MG63 (cell line): ENCODE measurements around the gene MYLK. TPM values are rescaled to one million over a fixed set of nuclear protein-coding genes. Genes with fewer than 3 reads are reported as not detected.

Experiments used
- DNase-seq: peaks from one replicate; pipeline ENCODE4 v3.0.0-alpha.2; 2020
- H3K27me3 ChIP-seq: fragments of 250-450 bp; sonication (Bioruptor Pico); 2 replicates; pipeline ENCODE4 v1.5.1; 2020; ENCODE audit warnings: mild to moderate bottlenecking, moderate library complexity
- H3K36me3 ChIP-seq: fragments of 250-450 bp; sonication (Bioruptor Pico); 2 replicates; pipeline ENCODE4 v1.5.1; 2020; ENCODE audit warnings: mild to moderate bottlenecking, moderate library complexity
- H3K4me3 ChIP-seq: fragments of 250-450 bp; sonication (Bioruptor Pico); 2 replicates; pipeline ENCODE4 v1.5.1; 2020; ENCODE audit warnings: mild to moderate bottlenecking, moderate library complexity
- H3K9me3 ChIP-seq: fragments of 250-450 bp; sonication (Bioruptor Pico); 2 replicates; pipeline ENCODE4 v1.5.1; 2020; ENCODE audit warnings: mild to moderate bottlenecking, moderate library complexity
- total RNA-seq: library from RNA; depleted of rRNA; stranded (reverse); fragments of >200 nt; shearing (Covaris generic); gene quantifications from 2 replicates; pipeline ENCODE4 v1.2.3, GENCODE V29; 2014; ENCODE audit warnings: low replicate concordance

Gene MYLK
- total RNA-seq, 1 experiment from 2014 or later = 12.5 TPM

DNA sequence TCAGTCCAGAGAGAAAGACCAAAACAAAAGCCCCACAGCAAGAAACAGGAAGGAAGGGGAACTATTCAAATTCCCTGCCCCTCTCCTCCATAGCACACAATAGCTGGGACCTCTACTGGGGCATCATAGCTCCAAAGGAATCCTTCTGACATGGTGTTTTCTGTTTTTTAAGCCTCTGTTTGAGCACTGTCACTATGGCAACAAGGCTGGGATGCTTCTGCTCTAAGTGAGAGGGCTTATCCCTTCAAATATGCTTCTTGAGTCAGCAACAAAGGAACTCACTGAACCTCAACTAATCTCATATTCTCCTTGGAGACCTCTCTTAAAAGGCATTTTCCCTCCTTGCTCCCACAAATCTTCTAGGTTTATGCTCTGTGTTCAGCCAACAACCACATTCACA, 40.5 kb downstream of the MYLK start:
- no peak for DNase-seq
- no peaks in the 10 kb centered on the region; the same call in 1 of the 2 replicates for H3K36me3 ChIP-seq
- H3K9me3 ChIP-seq = peaks cover 31% of the 10 kb centered on the region
- H3K4me3 ChIP-seq = no peak overlapping the region
- H3K27me3 ChIP-seq = no peaks in the 10 kb centered on the region

DNA sequence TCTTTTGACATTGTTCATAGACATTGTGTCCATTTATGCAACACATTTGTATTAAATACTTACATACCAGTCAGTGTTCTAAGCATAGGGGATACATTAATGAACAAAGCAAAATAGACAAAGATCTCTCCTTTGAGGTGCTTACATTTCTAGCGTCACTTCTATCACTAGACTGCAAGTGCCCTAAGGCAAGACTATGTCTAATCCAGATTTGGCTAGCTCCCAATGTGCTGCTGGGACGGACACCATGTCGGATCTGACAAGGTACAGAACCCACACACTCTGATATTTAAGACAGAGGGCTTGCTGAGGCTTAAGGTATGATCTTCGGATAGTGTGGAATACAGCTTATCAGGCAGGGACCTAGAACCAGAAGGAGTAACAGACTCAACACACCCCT, 41.4 kb downstream of the MYLK start:
- Histone ChIP-seq H3K4me3 (no peak overlapping the region), H3K9me3 (peaks cover 31% of the 10 kb centered on the region), H3K27me3 (no peaks in the 10 kb centered on the region), H3K36me3 (no peaks in the 10 kb centered on the region; the same call in 1 of the 2 replicates)
- DNase-seq = no peak

- H3K36me3 ChIP-seq = no peaks in the 10 kb centered on the region; the same call in 1 of the 2 replicates
- DNase-seq = no peak
- peaks cover 30% of the 10 kb centered on the region for H3K9me3 ChIP-seq
- no peak overlapping the region for H3K4me3 ChIP-seq
- H3K27me3 ChIP-seq = no peaks in the 10 kb centered on the region
These were observed 42.5 kb downstream of the MYLK start for GRCh38 chr3:123841476-123842238.

GRCh38 chr3:123840961-123841360, 43.2 kb downstream of the MYLK start:
- Histone ChIP-seq H3K9me3 (peaks cover 30% of the 10 kb centered on the region), H3K4me3 (no peak overlapping the region), H3K27me3 (no peaks in the 10 kb centered on the region), H3K36me3 (no peaks in the 10 kb centered on the region; the same call in 1 of the 2 replicates)
- DNase-seq = no peak

- Histone ChIP-seq H3K9me3 (peaks cover 29% of the 10 kb centered on the region), H3K36me3 (no peaks in the 10 kb centered on the region), H3K27me3 (no peaks in the 10 kb centered on the region), H3K4me3 (no peak overlapping the region)
- DNase-seq = no peak
These were observed 46.3 kb downstream of the MYLK start for GRCh38 chr3:123837858-123838257.

GRCh38 chr3:123834631-123835030, 49.5 kb downstream of the MYLK start:
- Histone ChIP-seq H3K36me3 (no peaks in the 10 kb centered on the region), H3K27me3 (no peaks in the 10 kb centered on the region), H3K4me3 (no peak overlapping the region), H3K9me3 (peaks cover 15% of the 10 kb centered on the region)
- peak; percentile 82 for DNase-seq

DNA sequence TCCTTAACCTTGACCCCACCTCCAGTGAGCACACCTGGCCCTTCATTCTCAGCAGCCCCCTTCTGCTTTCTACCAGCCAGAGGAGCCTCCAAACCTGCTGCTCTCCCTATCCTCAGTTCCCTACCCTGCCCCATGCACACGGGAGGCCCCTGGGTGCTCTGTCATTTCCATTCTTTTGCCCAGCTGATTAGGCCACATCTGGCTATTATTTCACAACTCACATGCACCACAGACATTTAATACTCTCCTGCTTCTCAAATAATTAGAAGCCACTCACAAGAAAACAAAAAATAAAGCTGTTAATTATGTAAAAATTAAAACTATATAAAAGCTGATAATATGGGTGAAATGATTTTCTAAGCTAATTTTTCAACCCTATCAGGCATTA, 50.7 kb downstream of the MYLK start:
- Histone ChIP-seq H3K36me3 (no peaks in the 10 kb centered on the region; the same call in 1 of the 2 replicates), H3K9me3 (peaks cover 12% of the 10 kb centered on the region; the same call in 1 of the 2 replicates), H3K4me3 (no peak overlapping the region), H3K27me3 (no peaks in the 10 kb centered on the region)
- DNase-seq = no peak

- no peak overlapping the region for H3K4me3 ChIP-seq
- H3K9me3 ChIP-seq = peaks cover 17% of the 10 kb centered on the region
- DNase-seq = no peak
- H3K27me3 ChIP-seq = no peaks in the 10 kb centered on the region
- no peaks in the 10 kb centered on the region; the same call in 1 of the 2 replicates for H3K36me3 ChIP-seq
These were observed 51.3 kb downstream of the MYLK start for GRCh38 chr3:123832692-123833397.

- DNase-seq = no peak
- no peaks in the 10 kb centered on the region for H3K27me3 ChIP-seq
- H3K4me3 ChIP-seq = no peak overlapping the region
- no peaks in the 10 kb centered on the region; the same call in none of the 2 replicates for H3K36me3 ChIP-seq
- H3K9me3 ChIP-seq = peaks cover 22% of the 10 kb centered on the region
These were observed 52.7 kb downstream of the MYLK start for GRCh38 chr3:123831420-123831819.

DNA sequence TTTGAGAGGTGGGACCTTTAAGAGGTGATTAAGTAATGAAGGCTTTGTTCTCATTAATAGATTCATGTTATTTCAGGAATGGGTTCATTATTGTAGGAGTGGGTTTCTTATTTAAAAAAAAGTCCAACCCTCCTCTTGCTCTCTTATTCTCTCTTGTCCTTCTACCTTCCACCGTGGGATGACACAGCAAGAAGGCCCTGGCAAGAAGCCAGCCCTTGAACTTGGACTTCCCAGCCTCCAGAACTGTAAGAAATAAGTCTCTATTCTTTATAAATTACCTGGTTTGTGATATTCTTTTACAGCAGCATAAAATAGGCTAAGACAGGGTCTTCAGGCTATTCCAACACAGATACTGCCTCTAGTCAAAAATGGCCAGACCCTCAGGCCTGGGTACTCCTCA, 62.2 kb downstream of the MYLK start:
- DNase-seq = no peak
- Histone ChIP-seq H3K27me3 (no peaks in the 10 kb centered on the region), H3K9me3 (peaks cover 30% of the 10 kb centered on the region), H3K36me3 (peaks cover 3% of the 10 kb centered on the region), H3K4me3 (no peak overlapping the region)

DNA sequence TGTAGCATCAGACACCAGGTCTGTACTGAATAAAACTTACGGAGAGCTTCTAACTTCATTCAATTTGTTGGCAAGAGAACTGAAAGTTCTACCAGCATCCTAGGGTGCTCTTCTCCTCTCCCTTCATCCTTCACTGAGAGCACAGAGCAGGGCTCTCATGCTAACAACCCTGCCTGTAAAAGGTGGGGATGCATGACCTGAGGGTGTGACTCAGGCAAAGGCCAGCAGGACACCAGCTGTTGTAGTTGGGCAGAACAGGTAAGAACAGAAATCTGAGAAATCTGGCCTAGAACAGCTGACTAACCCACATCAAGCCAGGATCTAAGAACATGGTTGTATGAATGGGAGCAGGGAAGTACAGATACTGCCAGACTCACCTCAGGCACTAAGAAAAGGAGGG, 64.2 kb downstream of the MYLK start:
- Histone ChIP-seq H3K4me3 (no peak overlapping the region), H3K9me3 (peaks cover 24% of the 10 kb centered on the region), H3K36me3 (peaks cover 3% of the 10 kb centered on the region; the same call in 1 of the 2 replicates), H3K27me3 (no peaks in the 10 kb centered on the region)
- no peak for DNase-seq

- Histone ChIP-seq H3K9me3 (peaks cover 17% of the 10 kb centered on the region), H3K36me3 (peaks cover 3% of the 10 kb centered on the region; the same call in 1 of the 2 replicates)
- peak; percentile 38 for DNase-seq
These were observed 65.2 kb downstream of the MYLK start for GRCh38 chr3:123818921-123819429.

DNA sequence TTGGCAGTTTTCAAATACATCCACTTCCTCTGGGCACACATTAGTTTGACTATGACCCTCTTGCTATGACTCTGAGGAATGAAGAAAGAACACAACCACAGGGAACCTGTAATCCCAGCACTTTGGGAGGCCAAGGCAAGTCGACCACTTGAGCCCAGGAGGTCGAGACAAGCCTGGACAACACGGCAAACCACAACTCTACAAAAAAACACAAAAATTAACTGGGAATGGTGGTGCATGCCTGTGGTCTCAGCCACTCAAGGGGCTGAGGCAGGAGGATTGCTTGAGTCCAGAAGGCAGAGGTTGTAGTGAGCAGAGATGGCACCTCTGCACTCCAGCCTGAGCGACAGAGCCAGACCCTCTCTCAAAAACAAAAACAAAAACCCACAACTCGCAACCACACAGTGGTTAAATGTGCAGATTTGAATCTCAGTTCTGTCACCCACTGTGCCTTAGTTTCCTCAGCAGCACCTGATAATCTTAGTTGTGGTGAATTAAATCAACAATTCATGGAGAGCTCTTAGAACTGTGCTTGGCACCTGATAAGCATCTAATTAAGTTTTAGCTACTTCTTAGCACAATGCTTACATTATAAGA, 65.7 kb downstream of the MYLK start:
- no peaks in the 10 kb centered on the region for H3K27me3 ChIP-seq
- H3K36me3 ChIP-seq = peaks cover 3% of the 10 kb centered on the region; the same call in 1 of the 2 replicates
- no peak for DNase-seq
- peaks cover 17% of the 10 kb centered on the region for H3K9me3 ChIP-seq
- H3K4me3 ChIP-seq = no peak overlapping the region

More at GRCh38 chr3:123818921-123819429, 65.2 kb downstream of the MYLK start:
- Histone ChIP-seq H3K27me3 (no peaks in the 10 kb centered on the region), H3K4me3 (no peak overlapping the region)

GRCh38 chr3:123817413-123817812, 66.7 kb downstream of the MYLK start:
- H3K27me3 ChIP-seq = no peaks in the 10 kb centered on the region
- peak; percentile 45 for DNase-seq
- H3K36me3 ChIP-seq = peaks cover 3% of the 10 kb centered on the region; the same call in 1 of the 2 replicates
- H3K9me3 ChIP-seq = peaks cover 9% of the 10 kb centered on the region
- H3K4me3 ChIP-seq = no peak overlapping the region

DNA sequence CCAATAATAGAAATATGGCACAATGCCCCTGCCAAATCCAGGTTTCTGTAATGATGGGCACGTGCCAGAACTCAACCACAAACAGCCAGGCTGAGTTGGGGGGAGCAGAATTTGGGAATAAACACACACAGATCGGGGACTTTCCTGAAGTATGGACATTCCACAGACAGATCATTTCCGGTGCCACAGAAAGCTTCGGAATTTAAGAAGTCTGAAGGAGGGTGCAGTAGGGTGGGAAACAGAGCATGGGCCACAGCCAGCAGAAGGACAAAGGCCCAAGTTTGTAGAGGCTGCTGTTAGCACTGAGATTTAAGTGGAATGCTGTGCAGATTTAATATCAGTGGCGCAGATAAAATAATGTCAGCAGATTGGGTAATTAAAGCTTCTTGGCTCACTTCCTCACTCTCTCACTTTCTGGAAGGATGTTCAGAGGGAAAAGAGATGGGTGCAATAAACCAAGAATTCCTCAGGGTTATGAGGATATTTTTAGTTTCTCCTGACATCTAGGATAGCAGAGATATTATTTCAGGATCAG, 67.4 kb downstream of the MYLK start:
- Histone ChIP-seq H3K4me3 (no peak overlapping the region), H3K27me3 (no peaks in the 10 kb centered on the region), H3K36me3 (peaks cover 1% of the 10 kb centered on the region; the same call in 1 of the 2 replicates), H3K9me3 (peaks cover 2% of the 10 kb centered on the region)
- DNase-seq = peak; percentile 80

DNA sequence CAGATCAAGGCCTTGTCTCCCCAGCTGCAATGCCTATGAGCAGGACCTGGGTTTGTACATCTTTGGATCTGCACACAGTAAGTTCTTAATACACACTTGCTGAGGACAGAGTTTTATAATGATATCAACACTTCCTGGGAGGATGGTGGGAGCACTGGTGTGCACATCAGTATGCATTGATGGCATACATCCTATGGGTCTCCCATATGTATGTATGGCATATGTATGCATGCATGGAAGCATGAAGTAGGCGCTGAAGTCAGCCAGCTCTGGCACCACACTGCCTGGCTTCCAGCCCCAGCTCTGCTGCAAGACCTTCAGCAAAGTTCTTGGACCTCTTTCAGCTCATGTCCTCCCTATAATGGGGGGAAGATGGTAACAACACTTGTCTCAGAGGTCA, 68.2 kb downstream of the MYLK start:
- no peaks in the 10 kb centered on the region for H3K9me3 ChIP-seq
- DNase-seq = peak; percentile 23
- no peak overlapping the region for H3K4me3 ChIP-seq
- no peaks in the 10 kb centered on the region for H3K27me3 ChIP-seq
- no peaks in the 10 kb centered on the region for H3K36me3 ChIP-seq

DNA sequence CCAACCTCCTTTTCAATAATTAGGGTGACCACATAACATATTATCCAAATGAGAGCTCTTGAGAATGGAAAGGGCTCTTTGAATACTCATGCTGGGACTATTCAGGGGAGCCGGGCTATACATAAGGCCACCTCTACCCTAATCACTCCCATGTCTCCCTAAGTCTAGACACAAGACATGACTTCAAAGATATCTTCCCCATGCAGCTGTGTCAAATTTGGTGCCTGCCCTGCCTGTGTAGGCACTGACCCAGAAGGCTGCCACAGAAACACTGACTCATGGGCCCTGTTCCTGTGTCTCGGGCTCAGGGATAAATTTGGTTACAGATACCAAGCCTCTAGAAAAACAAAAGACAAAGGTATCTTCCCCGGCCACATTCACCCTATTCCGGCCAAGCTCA, 70.3 kb downstream of the MYLK start:
- Histone ChIP-seq H3K4me3 (no peak overlapping the region), H3K27me3 (no peaks in the 10 kb centered on the region), H3K9me3 (no peaks in the 10 kb centered on the region), H3K36me3 (no peaks in the 10 kb centered on the region)
- peak; percentile 68 for DNase-seq
